Measurements from ENCODE around the gene KLHDC7A.

GRCh38 chr1:18501833-18502232 lies 21.1 kb downstream of the KLHDC7A start:
- TF ChIP-seq CTCF (IDR thresholded peaks at IDR 0.05) (no peak), POLR2A (IDR thresholded peaks at IDR 0.05) (no peak), POLR2AphosphoS5 (IDR thresholded peaks at IDR 0.05; ENCODE audit: insufficient read depth in 1 of 2, low read depth in 1 of 2) (no peak)
